Right kidney (tissue), 1 donor: ENCODE results near the gene OPA3.
"Not testable (repeated sequence)": the region's sequence is repeated elsewhere in the genome, so short reads cannot be mapped to it uniquely, and the experiment has no call there.

Experiments used
- DNase-seq: peaks from one replicate; pipeline ENCODE4 v3.0.0-alpha.2; 2016

OPA3 gene

GRCh38 chr19:45522010-45522941 is 62.3 kb downstream of the OPA3 start:
- no peak for DNase-seq

GRCh38 chr19:45518469-45518826 is 66.2 kb downstream of the OPA3 start:
- no peak for DNase-seq

DNA sequence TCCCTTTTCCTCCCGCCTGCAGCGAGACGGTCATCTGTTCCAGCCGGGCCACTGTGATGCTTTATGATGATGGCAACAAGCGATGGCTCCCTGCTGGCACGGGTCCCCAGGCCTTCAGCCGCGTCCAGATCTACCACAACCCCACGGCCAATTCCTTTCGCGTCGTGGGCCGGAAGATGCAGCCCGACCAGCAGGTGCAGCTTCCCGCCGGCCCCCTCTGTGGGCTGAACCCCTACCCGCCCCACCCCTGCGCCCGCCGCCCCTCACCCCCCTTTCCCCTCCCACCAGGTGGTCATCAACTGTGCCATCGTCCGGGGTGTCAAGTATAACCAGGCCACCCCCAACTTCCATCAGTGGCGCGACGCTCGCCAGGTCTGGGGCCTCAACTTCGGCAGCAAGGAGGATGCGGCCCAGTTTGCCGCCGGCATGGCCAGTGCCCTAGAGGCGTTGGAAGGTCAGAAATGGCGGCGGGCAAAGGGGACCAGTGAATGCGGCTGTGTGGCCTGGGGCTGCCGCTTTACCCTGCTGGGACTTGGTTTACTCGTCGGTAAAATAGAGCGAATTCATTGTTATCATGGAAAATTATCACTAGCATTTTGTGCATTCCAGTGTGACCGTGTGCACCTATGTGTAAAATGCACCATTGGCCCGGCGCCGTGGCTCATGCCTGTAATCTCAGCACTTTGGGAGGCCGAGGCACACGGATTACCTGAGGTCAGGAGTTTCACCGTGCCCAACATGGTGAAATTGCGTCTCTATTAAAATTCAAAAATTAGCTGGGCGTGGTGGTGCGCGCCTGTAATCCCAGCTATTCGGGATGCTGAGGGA is 66.7 kb downstream of the OPA3 start:
- DNase-seq, result no peak

GRCh38 chr19:45517238-45517637 is 67.4 kb downstream of the OPA3 start:
- DNase-seq, result no peak

DNA sequence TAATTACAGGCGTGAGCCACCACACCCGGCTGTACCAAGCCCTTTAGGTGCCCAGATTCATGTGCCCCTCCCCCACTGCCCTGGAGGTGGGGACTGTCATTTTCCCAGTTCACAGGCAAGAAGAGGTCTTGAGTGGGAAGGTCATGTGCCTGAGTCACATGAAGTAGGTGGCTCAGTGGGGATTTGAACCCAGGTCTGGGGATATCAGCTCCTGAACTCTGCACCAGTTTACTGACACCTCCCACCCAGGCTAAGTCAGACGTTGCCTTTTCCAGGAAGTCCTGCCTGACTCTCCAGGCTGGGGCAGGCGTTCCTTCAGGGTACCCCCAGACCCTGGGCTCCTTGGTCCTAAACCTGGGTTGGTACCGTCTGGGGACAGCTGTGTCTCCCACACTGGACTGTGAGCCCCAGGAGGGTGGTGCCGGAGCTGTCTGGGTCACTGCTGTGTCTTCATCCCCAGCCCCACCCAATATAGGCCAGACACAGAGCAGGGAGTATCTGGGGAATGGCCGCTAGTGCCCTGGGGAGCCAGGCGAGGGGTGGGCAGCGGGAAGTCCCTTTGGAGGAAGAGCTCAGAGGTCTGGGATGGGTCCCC is 68.7 kb downstream of the OPA3 start:
- DNase-seq, result no peak

GRCh38 chr19:45515081-45515624 is 69.4 kb downstream of the OPA3 start:
- no peak for DNase-seq

GRCh38 chr19:45514376-45515051 is 70.1 kb downstream of the OPA3 start:
- no peak for DNase-seq

DNA sequence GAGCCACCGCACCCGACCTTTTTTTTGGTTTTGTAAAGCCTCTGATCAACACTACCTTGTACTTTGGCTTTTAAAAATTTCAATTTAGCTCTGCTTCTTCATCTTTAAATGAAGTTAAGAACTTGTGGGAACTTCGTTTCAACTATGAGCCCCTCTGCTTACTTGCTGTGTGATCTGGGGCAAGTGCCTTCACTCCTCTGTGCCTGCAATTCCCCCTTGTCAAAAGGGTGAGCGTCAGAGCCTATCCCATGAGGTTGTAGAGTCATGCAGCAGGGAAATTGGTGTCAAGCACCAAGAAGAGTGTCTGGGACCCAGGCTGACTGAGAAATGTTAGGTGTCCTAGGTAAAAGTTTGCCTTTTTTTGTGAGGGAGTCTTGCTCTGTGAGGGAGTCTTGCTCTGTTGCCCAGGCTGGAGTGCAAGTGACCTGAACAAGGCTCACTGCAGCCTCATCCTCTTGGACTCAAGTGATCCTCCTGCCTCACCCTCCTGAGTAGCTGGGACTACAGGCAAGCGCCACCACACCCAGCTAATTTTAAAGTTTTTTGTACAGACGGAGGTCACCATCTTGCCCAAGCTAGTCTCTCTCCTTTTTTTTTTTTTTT is 71.6 kb downstream of the OPA3 start:
- DNase-seq, result no peak

- no peak for DNase-seq
Measured at GRCh38 chr19:45511074-45511473, 73.5 kb downstream of the OPA3 start.

DNA sequence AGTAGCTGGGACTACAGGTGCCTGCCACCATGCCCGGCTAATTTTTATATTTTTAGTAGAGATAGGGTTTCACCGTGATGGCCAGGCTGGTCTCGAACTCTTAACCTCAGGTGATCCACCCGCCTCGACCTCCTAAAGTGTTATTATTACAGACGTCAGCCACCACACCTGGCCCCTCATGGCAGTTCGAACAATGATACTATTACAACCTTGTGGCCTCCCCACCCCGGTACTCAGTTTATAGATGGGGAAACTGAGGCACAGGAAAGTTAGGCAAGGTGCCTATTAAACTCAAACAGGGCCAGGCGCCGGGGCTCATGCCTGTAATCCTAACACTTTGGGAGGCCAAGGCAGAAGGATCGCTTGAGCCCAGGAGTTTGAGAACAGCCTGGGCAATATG is 74.2 kb downstream of the OPA3 start:
- not testable (repeated sequence) for DNase-seq

- DNase-seq, result no peak
Measured at GRCh38 chr19:45509692-45510015, 74.9 kb downstream of the OPA3 start.

GRCh38 chr19:45508861-45509691 is 75.5 kb downstream of the OPA3 start:
- DNase-seq, result no peak

GRCh38 chr19:45508417-45508860 is 76.2 kb downstream of the OPA3 start:
- no peak for DNase-seq

GRCh38 chr19:45507872-45508416 is 76.7 kb downstream of the OPA3 start:
- DNase-seq, result peak; percentile 47

DNA sequence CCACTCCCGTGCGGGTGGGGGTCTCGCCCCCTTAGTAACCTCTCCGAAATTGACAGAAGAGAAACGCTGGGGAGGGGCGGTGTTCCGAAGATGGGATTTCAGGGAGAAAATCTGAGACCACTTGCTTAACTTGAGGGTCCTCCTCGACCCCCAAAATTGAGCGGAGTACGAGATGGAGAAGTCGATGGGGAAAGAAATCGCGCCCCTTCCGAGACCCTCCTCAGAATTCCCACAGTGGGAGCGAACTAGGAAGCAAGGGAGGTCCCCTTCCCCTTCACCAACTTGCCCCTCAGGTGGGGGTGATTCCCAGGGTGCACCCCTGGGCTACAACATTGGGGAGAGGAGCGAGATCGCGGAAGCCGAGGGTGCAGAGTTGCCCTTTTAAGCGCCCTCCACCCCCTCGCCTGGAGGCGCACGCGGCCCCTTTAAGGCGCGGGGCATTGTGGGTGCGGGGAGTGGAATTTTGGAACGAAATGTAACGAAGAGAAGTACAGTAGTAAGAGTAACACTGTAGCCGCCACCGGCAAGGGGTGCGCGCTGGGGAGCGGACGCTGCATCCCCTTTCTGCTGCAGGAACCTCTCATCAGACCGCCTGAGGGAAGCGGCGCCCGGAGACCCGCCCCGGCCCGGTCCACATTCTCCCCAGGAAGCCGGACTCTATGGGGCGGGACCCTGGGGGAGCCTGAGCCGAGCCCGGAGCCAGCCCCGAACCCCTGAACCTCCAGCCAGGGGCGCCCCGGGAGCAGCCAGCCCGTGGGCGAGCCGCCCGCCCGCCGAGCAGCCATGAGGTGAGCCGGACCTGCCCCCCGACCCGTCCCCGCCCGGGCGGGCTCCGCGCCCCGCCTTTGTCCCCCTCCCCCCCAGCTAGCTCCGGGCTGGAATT is 77.4 kb downstream of the OPA3 start, which contains the start of gene VASP:
Gene VASP (plus strand): TSS at position 491 of the 883 bp plus-strand sequence. CDS start 293 bp downstream, at position 784.
- DNase-seq, result peak; percentile 84

GRCh38 chr19:45506246-45506988 is 78.2 kb downstream of the OPA3 start:
- peak; percentile 91 for DNase-seq

- DNase-seq, result no peak
Measured at GRCh38 chr19:45505996-45506245, 78.7 kb downstream of the OPA3 start.

DNA sequence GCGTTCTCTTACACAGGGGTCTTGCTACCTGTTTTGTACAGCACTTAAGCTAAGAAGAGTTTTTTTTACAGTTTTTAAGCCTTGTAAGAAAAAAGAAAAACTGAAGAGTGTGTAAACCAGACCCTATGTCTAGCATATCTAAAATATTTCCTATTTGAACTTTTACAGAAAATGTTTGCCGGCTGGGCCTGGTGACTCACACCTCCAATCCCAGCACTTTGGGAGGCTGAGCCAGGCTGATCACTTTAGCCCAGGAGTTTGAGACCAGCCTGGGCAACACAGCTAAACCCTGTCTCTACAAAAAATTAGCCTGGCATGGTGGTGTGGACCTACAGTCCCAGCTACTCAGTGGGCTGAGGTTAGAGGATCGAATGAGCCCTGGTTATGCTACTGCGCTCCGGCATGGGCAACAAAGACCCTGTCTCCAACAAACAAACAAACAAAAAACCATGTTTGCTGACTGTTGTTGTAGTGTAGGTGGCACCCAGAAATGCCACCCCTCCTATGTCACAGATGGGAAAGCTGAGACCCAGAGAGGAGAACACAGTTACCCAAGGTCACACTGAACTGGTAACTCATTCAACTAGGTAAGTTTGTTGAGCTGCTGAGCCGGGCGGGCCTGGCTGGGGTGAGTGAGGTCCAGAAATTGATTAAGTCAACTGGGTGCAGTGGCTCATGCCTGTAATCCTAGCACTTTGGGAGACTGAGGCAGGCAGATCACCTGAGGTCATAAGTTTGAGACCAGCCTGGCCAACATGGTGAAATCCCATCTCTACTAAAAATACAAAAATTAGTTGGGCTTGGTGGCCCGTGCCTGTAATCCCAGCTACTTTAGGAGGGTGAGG is 79.2 kb downstream of the OPA3 start:
- no peak for DNase-seq
